ENCODE measurements around the gene TK2.

TK2 gene

DNA sequence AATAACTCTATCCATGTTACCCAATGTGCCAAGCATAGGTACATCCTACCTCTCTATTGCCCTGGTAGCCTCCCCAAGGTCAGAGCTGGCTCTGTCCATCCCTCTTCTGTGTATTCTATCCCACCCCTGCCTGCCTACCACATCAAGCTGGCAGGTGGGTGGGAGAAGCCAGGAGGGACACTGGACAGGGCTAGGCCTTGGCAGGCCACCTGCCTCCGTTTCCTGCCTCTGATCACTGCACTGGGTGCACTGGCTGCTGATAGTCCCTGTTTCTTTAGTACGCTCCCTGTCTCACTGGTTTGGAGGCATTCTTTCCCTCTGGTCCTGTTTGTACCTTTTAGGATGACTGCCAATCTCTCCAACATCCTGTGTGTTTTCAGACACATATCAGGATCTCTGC, 12.7 kb downstream of the TK2 start:
- no peak overlapping the region for H3K4me2 ChIP-seq (ENCODE audit: low read length)
- H3F3A ChIP-seq (ENCODE audit: control insufficient read depth, insufficient read depth), result no peaks in the 10 kb centered on the region; the same call in 1 of the 2 replicates
- H4K20me1 ChIP-seq (ENCODE audit: control insufficient read depth, insufficient read depth, low read depth, low read length), result no peaks in the 10 kb centered on the region
- no peaks in the 10 kb centered on the region for H3K36me3 ChIP-seq (ENCODE audit: control insufficient read depth, low read length)
- H3K27me3 ChIP-seq (ENCODE audit: control insufficient read depth, low read length), result no peaks in the 10 kb centered on the region
- no peaks in the 10 kb centered on the region for H3K79me2 ChIP-seq (ENCODE audit: control insufficient read depth, low read length)
- no peaks in the 10 kb centered on the region for H3K9me2 ChIP-seq (replicated peaks; ENCODE audit: control insufficient read depth, low read length)
- H3K4me1 ChIP-seq (ENCODE audit: control insufficient read depth, low read length), result peaks cover 22% of the 10 kb centered on the region
- no peak overlapping the region for H3K27ac ChIP-seq (ENCODE audit: low read depth, low read length)
- no peaks in the 10 kb centered on the region for H3K9me3 ChIP-seq (ENCODE audit: control insufficient read depth, insufficient read depth, low read length)
- no peak overlapping the region for H3K4me3 ChIP-seq (ENCODE audit: low read length)
- no peak for TF ChIP-seq EZH2phosphoT487 (IDR thresholded peaks at IDR 0.05; ENCODE audit: borderline replicate concordance, low read length)
- TF ChIP-seq, protein P1, sequence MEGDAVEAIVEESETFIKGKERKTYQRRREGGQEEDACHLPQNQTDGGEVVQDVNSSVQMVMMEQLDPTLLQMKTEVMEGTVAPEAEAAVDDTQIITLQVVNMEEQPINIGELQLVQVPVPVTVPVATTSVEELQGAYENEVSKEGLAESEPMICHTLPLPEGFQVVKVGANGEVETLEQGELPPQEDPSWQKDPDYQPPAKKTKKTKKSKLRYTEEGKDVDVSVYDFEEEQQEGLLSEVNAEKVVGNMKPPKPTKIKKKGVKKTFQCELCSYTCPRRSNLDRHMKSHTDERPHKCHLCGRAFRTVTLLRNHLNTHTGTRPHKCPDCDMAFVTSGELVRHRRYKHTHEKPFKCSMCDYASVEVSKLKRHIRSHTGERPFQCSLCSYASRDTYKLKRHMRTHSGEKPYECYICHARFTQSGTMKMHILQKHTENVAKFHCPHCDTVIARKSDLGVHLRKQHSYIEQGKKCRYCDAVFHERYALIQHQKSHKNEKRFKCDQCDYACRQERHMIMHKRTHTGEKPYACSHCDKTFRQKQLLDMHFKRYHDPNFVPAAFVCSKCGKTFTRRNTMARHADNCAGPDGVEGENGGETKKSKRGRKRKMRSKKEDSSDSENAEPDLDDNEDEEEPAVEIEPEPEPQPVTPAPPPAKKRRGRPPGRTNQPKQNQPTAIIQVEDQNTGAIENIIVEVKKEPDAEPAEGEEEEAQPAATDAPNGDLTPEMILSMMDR (IDR thresholded peaks at IDR 0.05; ENCODE audit: low read depth, low read length, poor library complexity, severe bottlenecking), result no peak

DNA sequence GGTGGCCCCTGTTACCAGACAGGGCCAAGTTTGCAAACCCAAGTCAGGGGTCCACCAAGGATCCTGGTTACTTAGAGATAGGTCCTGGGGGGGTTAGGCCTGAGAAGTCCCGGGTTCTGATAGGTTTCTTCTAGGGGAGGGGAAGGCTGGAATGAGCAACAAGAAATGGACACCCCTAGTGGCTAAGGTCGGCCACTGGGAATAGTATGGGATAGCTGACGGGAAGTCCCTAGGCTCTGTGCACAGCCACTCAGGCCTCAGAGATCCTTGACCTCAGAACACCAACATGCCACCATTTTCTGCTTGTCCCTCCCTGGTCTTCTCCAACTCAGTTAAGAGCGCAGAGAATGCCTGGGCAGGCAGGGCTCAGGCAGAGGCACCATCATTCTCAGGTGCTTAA, 13.4 kb downstream of the TK2 start:
- Histone ChIP-seq H3K4me2 (ENCODE audit: low read length) (no peak overlapping the region), H3K36me3 (ENCODE audit: control insufficient read depth, low read length) (no peaks in the 10 kb centered on the region)

DNA sequence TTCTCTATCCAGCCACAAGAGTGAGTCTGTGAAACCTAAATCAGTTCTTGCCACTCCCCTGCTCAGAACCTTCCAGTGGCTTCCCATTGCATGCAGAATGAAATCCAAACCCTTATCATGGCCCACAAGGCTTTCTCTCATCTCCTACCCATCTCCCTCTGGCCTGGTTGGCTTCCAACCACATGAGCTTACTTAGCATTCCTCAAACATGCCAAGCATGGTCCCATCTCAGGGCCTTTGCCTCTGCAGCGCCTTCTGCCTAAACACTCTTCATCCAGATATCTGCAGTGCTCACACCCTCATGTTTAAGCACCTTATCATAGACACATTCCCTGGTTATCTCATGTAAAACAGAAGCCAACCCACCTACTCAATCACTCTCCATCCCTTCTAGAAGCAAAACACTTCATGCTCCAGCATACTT, 15.5 kb downstream of the TK2 start:
- Histone ChIP-seq H3K4me1 (ENCODE audit: control insufficient read depth, low read length) (peaks cover 9% of the 10 kb centered on the region), H4K20me1 (ENCODE audit: control insufficient read depth, insufficient read depth, low read depth, low read length) (no peaks in the 10 kb centered on the region)

More for the DNA sequence above, 13.4 kb downstream of the TK2 start:
- H3K9me3 ChIP-seq (ENCODE audit: control insufficient read depth, insufficient read depth, low read length), result no peaks in the 10 kb centered on the region
- no peak for TF ChIP-seq EZH2phosphoT487 (IDR thresholded peaks at IDR 0.05; ENCODE audit: borderline replicate concordance, low read length)
- TF ChIP-seq, protein P1 (IDR thresholded peaks at IDR 0.05; ENCODE audit: low read depth, low read length, poor library complexity, severe bottlenecking), result no peak
- no peaks in the 10 kb centered on the region for H4K20me1 ChIP-seq (ENCODE audit: control insufficient read depth, insufficient read depth, low read depth, low read length)
- H3K9me2 ChIP-seq (replicated peaks; ENCODE audit: control insufficient read depth, low read length), result no peaks in the 10 kb centered on the region
- H3K4me3 ChIP-seq (ENCODE audit: low read length), result no peak overlapping the region
- no peaks in the 10 kb centered on the region for H3K79me2 ChIP-seq (ENCODE audit: control insufficient read depth, low read length)
- no peaks in the 10 kb centered on the region for H3K27me3 ChIP-seq (ENCODE audit: control insufficient read depth, low read length)
- no peak overlapping the region for H3K27ac ChIP-seq (ENCODE audit: low read depth, low read length)
- peaks cover 22% of the 10 kb centered on the region for H3K4me1 ChIP-seq (ENCODE audit: control insufficient read depth, low read length)
- H3F3A ChIP-seq (ENCODE audit: control insufficient read depth, insufficient read depth), result no peaks in the 10 kb centered on the region; the same call in 1 of the 2 replicates

More for the DNA sequence above, 15.5 kb downstream of the TK2 start:
- Histone ChIP-seq H3K27ac (ENCODE audit: low read depth, low read length) (no peak overlapping the region), H3K4me2 (ENCODE audit: low read length) (no peak overlapping the region), H3K27me3 (ENCODE audit: control insufficient read depth, low read length) (no peaks in the 10 kb centered on the region), H3F3A (ENCODE audit: control insufficient read depth, insufficient read depth) (no peaks in the 10 kb centered on the region), H3K79me2 (ENCODE audit: control insufficient read depth, low read length) (no peaks in the 10 kb centered on the region), H3K9me3 (ENCODE audit: control insufficient read depth, insufficient read depth, low read length) (no peaks in the 10 kb centered on the region), H3K36me3 (ENCODE audit: control insufficient read depth, low read length) (no peaks in the 10 kb centered on the region), H3K9me2 (replicated peaks; ENCODE audit: control insufficient read depth, low read length) (no peaks in the 10 kb centered on the region), H3K4me3 (ENCODE audit: low read length) (no peak overlapping the region)
- TF ChIP-seq EZH2phosphoT487 (IDR thresholded peaks at IDR 0.05; ENCODE audit: borderline replicate concordance, low read length), result no peak
- TF ChIP-seq, protein P1 (IDR thresholded peaks at IDR 0.05; ENCODE audit: low read depth, low read length, poor library complexity, severe bottlenecking), result no peak

Measured in DOHH2 (cell line).